Germinal center (tissue), 1 donor: ENCODE data around the gene SLC16A5.
"Not testable (repeated sequence)": the region's sequence is repeated elsewhere in the genome, so short reads cannot be mapped to it uniquely, and the experiment has no call there.

Source experiments
- DNase-seq: peaks from one replicate; pipeline ENCODE4 v3.0.0; 2012; ENCODE audit warnings: mixed read lengths, low spot score

Gene SLC16A5

DNA sequence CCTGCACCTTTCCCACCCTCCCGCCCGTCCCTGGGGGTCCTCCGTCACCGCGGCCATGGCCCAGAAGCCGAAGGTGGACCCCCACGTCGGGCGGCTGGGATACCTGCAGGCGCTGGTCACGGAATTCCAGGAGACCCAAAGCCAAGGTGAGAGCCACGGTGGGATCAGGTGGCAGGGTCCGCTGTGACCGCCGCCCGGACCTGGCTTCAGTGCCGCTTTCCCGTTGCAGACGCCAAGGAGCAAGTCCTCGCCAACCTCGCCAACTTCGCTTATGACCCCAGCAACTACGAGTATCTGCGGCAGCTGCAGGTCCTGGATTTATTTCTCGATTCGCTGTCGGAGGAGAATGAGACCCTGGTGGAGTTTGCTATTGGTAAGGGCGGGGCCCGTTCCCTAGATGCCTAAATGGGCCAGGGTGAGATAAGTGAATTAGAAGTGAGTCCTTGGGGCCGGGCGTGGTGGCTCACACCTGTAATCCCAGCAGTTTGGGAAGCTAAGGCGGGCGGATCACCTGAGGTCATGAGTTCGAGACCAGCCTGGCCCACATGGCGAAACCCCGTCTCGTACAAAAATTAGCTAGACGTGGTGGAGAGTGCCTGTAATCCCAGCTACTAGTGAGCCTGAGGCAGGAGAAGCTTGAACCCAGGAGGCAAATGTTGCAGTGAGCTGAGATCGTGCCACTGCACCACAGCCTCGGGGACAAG lies 22.6 kb downstream of the SLC16A5 start:
- DNase-seq, result no peak

DNA sequence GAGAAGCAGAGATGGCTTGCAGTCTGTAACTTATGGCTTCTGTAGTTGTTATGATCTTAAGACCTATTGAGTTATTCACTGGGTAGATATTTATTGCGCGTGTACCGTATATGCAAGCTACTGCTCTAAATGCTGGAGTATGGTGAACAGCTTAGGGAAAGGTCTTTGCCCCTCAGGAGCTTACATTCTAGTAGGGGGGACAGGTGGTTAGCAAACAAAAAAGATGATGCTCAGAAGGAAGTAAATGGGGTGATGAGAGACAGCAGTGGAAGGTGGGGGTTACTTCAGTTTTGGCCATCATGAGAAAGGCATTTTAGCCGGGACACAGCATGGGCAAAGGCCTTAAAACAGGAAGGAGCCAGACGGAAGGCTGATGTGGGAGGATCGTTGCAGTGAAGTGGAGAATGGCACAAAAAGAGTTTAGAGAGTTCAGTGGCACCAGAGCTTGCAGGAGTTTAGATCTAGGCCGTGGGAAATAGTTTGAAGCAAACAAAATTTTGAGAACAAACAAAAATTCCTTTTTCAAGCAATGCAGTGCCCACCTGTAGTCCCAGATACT lies 24.1 kb downstream of the SLC16A5 start:
- no peak for DNase-seq

DNA sequence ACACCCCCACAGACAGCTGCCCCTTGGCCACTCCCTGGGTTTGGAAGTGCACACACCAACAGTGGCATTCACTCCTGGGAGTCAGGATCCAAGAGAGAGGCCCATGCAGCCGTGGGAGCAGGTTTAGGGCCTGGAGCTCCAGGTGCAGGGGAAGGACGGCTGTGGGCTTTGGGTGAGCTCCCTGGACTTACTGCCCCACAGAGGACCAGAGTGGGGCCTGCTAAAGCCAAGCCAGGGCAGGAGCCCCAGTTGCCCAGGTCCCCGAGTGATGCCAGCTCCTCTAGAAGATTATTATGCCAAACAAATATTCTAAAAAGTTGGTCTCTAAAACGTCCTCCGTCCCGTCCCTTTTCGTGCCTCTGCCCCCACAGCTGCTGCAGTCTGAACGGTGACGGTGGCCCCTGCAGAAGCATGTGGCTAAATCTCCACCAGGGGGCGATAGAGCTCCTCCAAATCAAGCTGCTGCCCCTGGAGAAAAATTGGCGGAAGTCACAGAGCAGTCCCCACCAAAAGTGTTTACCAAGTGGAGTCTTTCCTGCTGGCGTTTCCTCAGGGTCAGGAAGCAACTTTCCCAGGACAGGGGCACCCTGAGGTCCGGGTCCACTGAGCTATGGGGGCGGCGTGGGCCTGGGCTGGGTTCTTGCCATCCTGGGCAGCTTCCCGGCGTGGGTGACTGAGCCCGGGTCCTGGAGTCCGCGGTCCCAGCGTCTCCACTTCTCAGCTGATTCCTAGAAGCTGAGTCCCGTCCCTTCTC lies 26.2 kb downstream of the SLC16A5 start:
- peak; percentile 86 for DNase-seq

DNA sequence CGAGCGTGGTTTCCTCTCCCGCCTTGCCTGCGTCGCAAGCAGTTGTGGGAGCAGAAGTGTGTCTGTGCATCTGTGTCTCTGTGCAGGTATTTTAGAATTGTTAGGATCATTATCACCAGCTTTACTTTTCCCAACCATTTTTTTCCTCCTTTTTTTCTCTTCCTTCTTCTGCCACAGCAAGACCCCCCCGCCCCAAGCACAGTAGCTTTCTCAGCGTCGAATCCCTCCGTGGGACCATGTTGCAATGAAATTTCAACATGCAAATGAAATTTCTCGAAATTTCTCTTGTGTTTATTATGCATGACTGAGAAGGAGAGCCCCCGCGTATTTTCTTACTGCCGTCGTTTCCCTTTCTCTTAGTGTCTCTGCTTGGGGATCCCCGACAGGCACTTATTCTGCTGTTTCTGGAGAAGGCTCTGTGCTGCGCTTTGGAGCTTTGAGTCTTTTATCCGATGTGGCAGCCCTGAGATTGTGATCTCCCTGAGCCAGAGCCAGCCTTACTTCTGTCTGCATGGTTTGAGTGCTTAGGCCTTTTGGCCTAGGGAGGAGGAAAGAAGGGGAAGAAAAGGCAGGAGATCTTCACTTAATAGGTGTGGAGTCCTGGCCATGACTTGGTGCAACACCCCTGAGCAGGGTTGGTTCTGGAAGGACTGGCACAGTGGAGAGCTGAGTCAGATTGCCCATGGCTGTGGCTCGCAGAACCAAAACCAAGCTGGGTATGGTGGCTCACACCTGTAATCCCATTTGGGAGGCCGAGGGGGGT lies 27.0 kb downstream of the SLC16A5 start:
- DNase-seq, result peak; percentile 67

DNA sequence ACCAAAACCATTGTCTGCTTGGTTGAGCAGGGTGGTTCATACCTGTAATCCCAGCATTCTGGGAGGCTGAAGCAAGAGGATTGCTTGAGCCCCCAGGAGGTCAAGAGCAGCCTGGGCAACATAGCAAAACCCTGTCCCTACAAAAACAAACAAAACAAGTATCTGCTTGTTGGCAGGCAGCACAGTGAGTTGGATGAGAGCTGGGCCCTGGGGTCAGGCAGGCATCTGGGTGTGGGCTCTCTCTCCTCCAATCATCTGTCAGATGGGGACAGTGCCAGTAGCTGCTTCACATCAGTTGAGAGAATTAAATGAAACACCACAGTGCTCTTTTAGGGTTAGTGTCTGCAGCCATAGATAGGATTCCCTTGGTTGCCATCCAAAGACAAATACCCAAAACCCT lies 27.8 kb downstream of the SLC16A5 start:
- no peak for DNase-seq

DNA sequence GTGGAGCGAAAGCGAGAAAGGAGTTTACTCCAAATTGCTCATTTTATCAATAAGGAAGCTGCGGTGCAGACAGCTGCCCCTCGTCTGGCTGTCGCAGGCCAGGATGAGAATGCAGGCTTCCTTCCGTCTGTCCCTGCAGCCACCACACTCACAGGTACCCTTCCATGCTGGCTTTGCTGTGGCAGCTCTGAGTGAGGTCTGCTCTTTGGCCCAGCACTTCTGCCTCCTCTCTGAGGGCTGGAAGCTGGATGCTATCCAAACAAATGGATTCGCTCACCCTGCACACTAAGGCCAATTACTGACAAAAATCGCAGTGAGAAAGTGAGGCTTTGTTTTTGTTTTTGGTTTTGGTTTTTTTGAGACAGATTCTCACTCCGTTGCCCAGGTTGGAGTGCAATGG lies 29.0 kb downstream of the SLC16A5 start:
- no peak for DNase-seq

DNA sequence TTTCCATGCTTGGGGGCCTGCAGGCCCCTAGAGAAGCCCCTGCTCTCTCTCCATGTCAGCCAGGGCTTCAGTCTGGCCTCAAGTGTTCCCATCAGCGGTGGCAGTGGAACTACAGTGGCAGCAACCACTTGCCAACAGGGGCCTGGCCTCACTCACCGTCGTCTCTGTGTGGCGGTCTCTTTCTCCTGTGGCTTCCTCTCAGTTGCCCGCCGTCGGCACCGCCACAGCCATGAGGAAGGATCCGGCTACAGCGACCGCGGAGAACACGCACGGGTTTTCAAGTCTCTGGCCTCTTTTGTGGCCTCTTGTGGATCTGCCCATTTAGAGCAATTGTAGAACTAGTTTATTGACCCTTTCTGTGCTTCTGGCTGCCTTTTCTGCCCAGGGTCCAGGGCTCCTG lies 30.6 kb downstream of the SLC16A5 start:
- DNase-seq, result no peak

DNA sequence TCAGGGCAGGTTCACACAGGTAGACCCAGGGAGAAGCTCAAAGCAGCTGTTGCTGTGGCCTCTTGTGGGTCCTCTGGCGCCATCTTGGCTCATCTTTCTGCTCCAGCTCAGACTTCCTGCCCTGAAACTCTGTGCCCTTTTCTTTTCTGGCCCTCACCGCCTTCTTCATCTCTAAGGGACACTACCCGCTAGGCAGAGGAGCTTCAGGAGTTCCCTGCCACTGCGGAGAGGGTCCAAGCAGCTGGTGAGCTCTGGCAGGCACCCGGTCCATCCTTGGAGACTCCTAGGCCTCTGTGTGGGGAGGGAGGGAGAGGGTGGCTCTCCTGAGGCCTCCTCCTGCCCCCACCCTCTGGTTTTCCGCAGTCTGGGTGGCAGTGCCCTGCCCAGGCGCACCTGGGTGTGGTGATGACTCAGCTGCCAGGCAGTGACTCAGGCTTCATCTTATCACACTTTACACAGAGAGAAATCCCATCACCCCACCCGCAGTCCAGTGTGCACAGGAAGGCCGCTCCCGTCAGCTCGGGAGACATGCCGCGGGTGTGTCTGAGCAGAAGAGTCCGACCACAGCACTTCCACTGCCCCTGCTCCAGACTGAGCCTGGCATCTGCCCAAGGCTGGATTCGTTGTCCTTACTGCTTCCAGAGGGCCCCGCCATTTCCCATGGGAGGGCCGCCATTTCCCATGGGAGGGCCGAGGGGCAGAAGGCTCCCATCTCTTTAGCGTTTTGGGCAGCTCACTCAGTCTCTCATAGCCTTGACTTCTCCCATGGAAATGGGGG lies 36.5 kb downstream of the SLC16A5 start:
- DNase-seq, result no peak

DNA sequence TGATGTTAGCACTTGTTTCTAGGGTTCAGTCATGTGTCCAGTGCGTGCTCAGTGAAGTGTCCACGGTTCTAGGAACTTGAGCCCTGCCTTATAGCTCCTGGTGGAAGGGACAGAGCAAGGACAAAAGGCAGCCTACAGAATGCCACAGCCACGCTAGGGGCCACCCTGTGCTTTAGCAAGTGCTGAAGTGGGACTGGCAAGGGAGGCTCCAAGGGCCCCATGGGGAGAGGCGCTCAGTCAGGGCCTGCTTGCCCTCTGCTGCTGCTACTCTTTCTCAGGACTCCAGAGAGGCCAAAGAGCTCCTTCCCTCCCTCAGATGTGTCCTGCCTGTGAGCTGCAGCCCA lies 37.0 kb downstream of the SLC16A5 start:
- no peak for DNase-seq

DNA sequence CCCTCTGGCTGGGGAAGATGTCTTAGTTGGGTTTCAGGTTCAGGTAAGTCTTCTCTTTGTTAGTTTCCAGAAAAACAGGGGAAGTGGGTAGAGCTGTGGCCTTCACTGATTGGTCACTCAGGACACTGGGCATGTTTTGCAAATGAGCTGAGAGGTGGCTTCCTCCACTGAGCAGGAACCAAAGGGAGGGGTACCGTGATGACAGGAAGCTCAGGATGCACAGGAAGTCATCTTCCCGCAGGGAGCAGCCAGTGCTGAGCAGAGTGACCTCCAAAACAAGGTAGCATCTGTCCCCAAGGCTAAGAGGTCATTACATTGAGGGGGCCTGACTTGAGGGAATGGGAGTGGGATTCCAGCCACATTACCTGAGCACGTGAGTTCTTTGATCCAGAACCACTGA lies 38.2 kb downstream of the SLC16A5 start:
- peak; percentile 34 for DNase-seq

DNA sequence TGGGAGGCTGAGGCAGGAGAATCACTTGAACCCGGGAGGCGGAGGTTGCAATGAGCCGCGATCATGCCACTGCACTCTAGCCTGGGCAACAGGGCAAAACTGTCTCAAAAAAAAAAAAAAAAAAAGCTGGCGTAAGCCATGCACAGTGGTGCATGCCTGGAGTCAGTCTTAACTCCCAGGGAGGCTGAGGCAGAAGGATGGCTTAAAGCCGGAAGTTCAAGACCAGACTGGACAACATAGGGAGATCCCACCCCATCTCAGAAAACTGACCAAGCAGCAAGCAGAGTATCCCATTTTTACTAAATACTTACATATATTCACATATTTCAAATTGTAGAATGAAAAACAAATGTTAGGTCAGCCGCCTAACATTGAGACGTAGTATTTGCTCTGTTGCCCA lies 39.2 kb downstream of the SLC16A5 start:
- no peak for DNase-seq

DNA sequence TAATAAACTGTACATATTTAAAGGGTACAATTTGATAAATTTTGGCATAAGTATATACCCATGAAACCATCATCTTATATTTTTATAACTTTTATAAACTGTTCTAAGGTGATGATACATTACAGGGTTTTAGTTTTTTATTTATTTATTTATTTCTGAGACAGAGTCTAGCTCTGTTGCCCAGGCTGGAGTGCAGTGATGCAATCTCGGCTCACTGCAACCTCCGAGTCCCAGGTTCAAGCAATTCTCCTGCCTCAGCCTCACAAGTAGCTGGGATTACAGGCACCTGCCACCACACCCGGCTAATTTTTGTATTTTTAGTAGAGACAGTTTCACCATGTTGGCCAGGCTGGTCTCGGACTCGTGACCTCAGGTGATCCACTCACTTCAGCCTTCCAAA lies 40.2 kb downstream of the SLC16A5 start:
- DNase-seq, result not testable (repeated sequence)

DNA sequence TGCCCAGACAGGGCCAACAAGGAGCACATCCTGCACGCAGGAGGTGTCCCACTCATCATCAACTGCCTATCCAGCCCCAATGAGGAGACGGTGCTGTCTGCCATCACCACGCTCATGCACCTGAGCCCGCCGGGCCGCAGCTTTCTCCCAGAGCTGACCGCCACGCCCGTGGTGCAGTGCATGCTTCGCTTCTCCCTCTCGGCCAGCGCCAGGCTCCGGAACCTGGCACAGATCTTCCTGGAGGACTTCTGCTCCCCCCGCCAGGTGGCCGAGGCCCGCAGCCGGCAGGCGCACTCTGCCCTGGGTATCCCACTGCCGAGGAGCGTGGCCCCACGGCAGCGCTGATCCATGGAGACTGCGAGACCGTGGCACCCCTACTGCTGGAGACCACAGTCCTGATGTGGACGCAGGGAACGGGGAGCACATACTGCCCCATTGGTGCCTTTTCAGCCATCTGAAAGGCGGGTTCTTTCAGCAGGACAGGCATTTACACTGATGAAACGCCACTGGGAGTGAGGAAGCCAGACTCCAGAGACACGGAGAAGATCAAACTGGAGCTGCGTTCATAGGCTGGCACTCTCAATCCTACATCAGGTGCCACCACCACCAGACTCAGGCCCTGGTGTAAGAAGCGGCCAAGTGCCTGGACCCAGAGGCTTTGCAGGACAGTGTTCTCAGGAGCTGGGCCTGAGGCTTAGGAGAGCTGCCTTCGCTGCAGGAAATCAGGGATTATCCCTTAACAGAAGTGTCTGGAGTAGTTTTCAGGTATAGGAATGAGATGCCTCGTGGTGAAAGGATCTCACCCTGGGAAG lies 41.1 kb downstream of the SLC16A5 start:
- DNase-seq, result no peak

DNA sequence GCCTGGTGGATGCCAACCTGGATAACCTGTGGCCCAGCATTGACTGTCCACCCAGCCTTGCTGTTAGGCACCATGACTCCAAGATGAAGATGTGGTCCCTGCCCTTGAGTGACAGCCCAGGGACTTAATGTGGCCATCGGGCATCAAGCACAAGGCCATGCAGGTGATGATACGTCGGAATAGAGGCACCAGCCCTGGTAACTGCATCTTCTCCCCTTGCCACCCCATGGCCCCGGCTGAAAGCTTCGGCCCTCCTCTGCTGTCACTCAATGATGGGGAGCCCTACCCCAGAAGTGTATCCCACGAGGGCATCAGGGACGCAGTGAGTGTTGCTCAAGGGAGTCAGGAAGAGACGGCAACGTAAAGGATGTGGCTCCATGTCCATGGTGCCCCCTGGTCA lies 41.8 kb downstream of the SLC16A5 start:
- DNase-seq, result no peak

DNA sequence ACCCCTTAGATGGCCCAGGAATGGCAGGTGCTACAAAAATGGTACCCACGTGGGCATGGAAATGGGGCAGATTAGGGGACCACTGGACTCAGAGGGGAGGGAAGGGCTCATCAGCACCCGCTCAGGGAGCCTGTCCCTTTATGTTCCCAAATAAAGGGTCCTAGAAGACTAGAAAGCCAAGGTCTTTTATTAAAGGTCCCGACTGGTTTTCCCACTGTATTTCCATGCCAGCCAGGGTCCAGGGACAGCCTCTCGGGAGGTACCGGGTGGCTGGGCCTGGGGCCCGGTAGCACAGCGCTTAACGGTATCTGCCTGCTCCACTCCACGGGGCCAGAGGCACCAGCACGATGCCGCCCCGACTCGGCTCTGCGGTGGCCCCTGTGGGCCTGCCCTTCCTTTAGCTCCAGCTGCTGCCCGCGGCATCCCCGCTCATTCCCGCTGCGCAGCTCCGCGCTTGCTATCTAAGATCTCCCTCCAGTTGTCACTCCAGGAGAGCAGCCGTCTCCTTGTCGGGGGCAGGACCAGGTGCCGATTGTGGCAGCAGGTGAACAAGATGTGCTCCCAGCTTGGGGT lies 42.4 kb downstream of the SLC16A5 start:
- no peak for DNase-seq

DNA sequence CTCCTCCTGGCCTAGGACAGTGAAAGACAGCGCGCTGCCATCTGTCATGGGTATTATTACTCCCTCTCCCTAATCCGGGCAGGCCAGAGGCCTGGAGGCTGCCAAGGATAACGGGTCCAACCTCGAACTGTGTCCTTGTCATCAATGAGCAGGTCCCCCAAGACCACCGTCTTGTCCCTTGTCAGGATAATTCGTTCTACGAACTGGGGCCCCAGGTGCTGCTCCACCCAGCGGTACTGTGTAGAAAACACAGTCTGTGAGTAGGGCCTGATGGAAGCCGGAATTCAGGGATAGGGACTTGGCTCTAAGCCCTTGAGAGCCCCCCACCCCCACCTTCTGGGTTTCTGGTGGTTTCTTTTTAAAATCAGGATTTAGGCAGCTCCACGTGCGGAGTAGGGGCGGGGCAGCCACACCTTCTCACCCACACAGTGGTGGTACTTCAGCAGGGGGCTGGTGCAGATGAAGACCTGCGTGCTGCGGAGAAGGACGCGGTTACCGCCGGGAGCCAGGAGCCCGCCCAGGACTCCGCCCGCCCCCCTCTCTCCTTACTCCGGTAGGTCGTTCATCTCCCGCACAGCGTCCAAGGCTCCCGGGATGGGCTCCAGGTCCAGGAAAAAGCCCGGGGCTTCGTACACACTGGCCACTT lies 43.0 kb downstream of the SLC16A5 start:
- DNase-seq, result peak; percentile 51

DNA sequence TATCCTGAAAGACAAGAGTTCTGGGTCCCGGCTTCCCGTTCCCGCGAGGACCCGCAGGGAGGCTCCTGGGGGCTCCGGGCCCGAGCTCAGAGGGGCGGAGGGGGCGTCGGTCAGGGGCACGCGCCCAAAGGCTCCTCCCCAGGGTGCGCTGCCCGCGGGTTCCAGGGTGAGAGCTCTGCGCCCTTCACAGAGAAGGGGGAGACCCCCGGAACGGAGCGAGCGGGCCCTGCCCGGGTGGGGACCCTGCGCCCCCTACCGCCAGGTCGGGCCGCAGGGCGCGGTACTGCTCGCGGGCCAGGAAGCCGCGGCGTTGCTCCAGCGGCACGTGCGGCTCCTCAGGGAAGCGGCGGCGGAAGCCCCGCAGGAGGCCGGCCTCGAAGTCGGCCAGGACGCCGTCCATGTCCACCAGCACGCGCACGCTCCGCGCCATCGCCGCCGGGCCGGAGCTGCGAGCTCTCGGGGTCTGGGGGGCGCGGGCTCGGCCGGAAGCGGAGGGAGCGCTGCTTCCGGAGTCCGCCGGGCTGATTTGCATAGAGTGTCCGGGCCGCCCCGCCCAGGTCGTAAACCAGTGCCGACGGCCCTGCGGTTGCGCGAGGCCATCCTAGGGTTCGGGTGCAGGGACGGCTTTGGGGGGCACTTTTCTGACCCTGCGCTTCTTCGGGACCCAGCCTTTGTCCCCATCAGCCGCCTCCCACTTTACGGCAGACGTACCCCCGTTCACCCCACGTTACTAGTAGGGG lies 43.7 kb downstream of the SLC16A5 start, which contains the start of gene NT5C:
NT5C (minus strand) TSS at position 465 of the 740 bp plus-strand sequence; CDS start at position 430, 35 bp downstream.
- DNase-seq, result peak; percentile 85

DNA sequence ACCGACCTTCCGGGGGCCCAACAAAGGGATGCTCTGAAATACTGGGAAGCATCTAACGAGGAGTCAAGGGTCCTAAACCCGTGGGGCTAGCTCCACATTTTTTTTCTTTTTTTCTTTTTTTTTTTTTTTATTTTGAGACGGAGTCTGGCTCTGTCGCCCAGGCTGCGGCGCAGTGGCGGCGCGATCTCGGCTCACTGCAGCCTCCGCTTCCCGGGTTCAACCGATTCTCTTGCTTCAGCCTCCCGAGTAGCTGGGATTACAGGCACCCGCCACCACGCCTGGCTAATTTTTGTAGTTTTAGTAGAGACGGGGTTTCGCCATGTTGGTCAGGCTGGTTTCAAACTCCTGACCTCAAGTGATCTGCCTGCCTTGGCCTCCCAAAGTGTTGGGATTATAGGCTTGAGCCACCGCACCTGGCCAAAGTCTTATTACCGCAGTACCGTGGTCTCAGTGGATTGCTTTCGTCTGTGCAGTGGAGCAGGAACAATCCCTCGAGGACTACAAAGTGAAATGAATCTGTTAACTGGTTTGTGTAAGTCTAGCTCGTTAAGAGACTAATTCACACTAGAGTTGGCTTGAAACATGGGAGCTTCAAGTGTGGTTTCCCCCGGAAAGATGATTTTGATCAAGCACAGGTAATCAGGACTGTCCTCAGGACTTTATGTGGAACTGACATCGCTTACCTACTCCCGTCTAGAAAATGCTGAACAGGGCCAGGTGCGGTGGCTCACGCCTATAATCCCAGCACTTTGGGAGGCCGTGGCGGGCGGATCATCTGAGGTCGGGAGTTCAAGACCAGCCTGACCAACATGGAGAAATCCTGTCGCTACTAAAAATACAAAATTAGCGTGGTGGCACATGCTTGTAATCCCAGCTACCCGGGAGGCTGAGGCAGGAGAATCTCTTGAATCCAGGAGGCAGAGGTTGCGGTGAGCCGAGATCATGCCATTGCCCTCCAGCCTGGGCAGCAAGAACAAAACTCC lies 44.6 kb downstream of the SLC16A5 start:
- DNase-seq, result not testable (repeated sequence)
